ENCODE measurements around the gene PSAP.

PSAP gene

DNA sequence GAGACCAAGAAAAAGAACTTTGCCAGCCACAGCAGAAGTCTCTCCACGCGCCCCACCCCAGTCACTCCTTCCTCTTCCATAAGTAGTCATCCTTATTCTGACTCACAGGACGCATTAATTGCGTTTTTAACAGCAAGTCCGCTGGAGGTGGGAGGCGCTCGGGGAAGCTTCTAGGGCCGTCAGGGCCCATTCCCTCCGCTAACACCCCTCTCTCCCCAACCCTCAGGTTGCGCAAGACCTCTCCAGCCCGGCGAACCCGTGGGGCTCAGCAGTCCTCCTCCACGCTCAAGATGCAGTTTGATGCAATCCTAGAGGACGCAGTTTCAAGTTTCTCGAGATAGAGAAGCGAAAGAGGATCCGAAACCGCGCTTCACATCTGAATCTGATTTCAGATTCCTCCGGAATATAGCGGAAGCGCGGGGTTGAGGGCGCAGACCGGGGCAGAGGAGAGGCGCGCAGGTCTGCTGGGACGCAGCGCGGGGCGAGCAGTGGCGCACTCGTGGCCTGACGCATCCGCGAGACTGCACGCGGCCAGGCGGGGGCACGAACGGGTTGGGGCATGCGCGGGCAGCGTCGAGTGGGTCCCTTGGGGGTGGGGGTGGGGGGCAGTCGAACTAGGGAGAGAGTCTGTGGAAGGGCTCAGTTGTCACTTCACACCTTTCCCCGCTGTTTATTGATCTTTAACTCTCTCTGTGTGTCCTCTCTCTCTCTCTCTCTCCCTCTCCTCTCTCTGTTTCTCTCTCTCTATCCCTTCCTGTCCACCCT is 37.8 kb upstream of the PSAP start:
- Histone ChIP-seq H3K36me3 (ENCODE audit: control insufficient read depth in 1 of 2, insufficient read depth in 2 of 2, low read length in 2 of 2) (no peaks in the 10 kb centered on the region), H3K27me3 (ENCODE audit: insufficient read depth, low read length) (peaks cover 3% of the 10 kb centered on the region), H3K4ac (ENCODE audit: low read depth, low read length) (no peak overlapping the region), H3K4me2 (ENCODE audit: low read length) (peak overlapping the region; percentile 76), H3K14ac (ENCODE audit: low read length) (no peak overlapping the region), H2BK12ac (ENCODE audit: low read length) (peak overlapping the region; percentile 4), H3K18ac (ENCODE audit: low read length) (no peak overlapping the region), H3K4me3 (ENCODE audit: low read depth, low read length) (peak overlapping the region; percentile 22), H4K12ac (ENCODE audit: low read depth, low read length) (no peak overlapping the region), H4K91ac (ENCODE audit: low read depth, low read length) (no peak overlapping the region), H2BK120ac (ENCODE audit: insufficient read depth, low read length, poor library complexity) (no peak overlapping the region), H3K4me1 (ENCODE audit: control insufficient read depth in 1 of 2, insufficient read depth in 2 of 2, low read length in 2 of 2) (peaks cover 10 to 15% of the 10 kb centered on the region in 2 experiments), H3K9me3 (ENCODE audit: insufficient read depth, low read depth, low read length) (no peaks in the 10 kb centered on the region), H3K23ac (ENCODE audit: low read length) (no peak overlapping the region), H2AFZ (ENCODE audit: insufficient read depth, low read length, poor library complexity) (peak overlapping the region; percentile 66), H3K9ac (ENCODE audit: low read length) (no peak overlapping the region), H2BK5ac (ENCODE audit: low read depth, low read length, poor library complexity) (no peak overlapping the region), H3K27ac (ENCODE audit: low read depth, low read length) (no peak overlapping the region), H3K79me1 (ENCODE audit: low read length) (no peaks in the 10 kb centered on the region), H3K79me2 (ENCODE audit: control insufficient read depth, insufficient read depth, low read length, poor library complexity) (no peaks in the 10 kb centered on the region), H4K8ac (ENCODE audit: low read depth, low read length) (peak overlapping the region; percentile 1), H2AK5ac (ENCODE audit: low read length) (no peak overlapping the region)
- DNase-seq, result peak; percentile 70 to 78
- no CpG with 5 or more reads among the region's 48 CpGs for WGBS (ENCODE audit: extremely low coverage, insufficient coverage, insufficient read length)

- Histone ChIP-seq H3K18ac (ENCODE audit: low read length) (no peak overlapping the region), H3K4me1 (ENCODE audit: control insufficient read depth in 1 of 2, insufficient read depth in 2 of 2, low read length in 2 of 2) (peaks cover 10 to 15% of the 10 kb centered on the region in 2 experiments), H3K23ac (ENCODE audit: low read length) (no peak overlapping the region)
Observed at GRCh38 chr10:71888248-71888622, 37.2 kb upstream of the PSAP start.

DNA sequence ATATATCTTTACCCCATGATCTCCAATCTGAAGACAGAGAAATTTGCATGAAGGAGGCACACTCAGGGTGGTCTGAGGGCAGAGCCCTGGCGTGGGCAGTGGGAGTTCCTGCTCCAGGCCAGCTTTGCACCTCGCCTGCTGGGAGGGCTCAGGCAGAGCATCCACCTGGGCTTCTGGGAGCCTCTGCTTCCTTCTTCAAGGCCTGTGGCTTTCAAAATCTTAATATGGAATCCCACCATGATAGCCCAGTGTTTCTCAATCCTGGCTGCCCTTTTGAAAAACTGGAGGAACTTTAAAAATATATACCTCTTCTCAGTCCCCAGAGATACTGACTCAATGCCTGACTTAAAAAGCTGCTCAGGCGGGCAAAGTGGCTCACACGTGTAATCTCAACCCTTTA is 36.7 kb upstream of the PSAP start:
- DNase-seq, result no peak
- H2AFZ ChIP-seq (ENCODE audit: insufficient read depth, low read length, poor library complexity), result no peak overlapping the region
- H3K14ac ChIP-seq (ENCODE audit: low read length), result no peak overlapping the region
- H2BK120ac ChIP-seq (ENCODE audit: insufficient read depth, low read length, poor library complexity), result no peak overlapping the region
- no peak overlapping the region for H4K91ac ChIP-seq (ENCODE audit: low read depth, low read length)
- no peak overlapping the region for H3K18ac ChIP-seq (ENCODE audit: low read length)
- H2BK5ac ChIP-seq (ENCODE audit: low read depth, low read length, poor library complexity), result no peak overlapping the region
- no peak overlapping the region for H3K27ac ChIP-seq (ENCODE audit: low read depth, low read length)
- no CpG with 5 or more reads among the region's 4 CpGs for WGBS (ENCODE audit: extremely low coverage, insufficient coverage, insufficient read length)
- H3K9me3 ChIP-seq (ENCODE audit: insufficient read depth, low read depth, low read length), result no peaks in the 10 kb centered on the region
- no peaks in the 10 kb centered on the region for H3K79me2 ChIP-seq (ENCODE audit: control insufficient read depth, insufficient read depth, low read length, poor library complexity)
- H3K4me3 ChIP-seq (ENCODE audit: low read depth, low read length), result no peak overlapping the region
- H4K8ac ChIP-seq (ENCODE audit: low read depth, low read length), result no peak overlapping the region
- no peak overlapping the region for H4K12ac ChIP-seq (ENCODE audit: low read depth, low read length)
- H3K4ac ChIP-seq (ENCODE audit: low read depth, low read length), result no peak overlapping the region
- H3K36me3 ChIP-seq (ENCODE audit: control insufficient read depth in 1 of 2, insufficient read depth in 2 of 2, low read length in 2 of 2), result no peaks in the 10 kb centered on the region
- no peak overlapping the region for H3K9ac ChIP-seq (ENCODE audit: low read length)
- no peak overlapping the region for H3K23ac ChIP-seq (ENCODE audit: low read length)
- peaks cover 10 to 15% of the 10 kb centered on the region in 2 experiments for H3K4me1 ChIP-seq (ENCODE audit: control insufficient read depth in 1 of 2, insufficient read depth in 2 of 2, low read length in 2 of 2)
- no peaks in the 10 kb centered on the region for H3K79me1 ChIP-seq (ENCODE audit: low read length)
- no peak overlapping the region for H2AK5ac ChIP-seq (ENCODE audit: low read length)
- peaks cover 3% of the 10 kb centered on the region for H3K27me3 ChIP-seq (ENCODE audit: insufficient read depth, low read length)
- H3K4me2 ChIP-seq (ENCODE audit: low read length), result no peak overlapping the region
- no peak overlapping the region for H2BK12ac ChIP-seq (ENCODE audit: low read length)

More at GRCh38 chr10:71888248-71888622, 37.2 kb upstream of the PSAP start:
- H3K9me3 ChIP-seq (ENCODE audit: insufficient read depth, low read depth, low read length), result no peaks in the 10 kb centered on the region
- DNase-seq, result no peak
- no peaks in the 10 kb centered on the region for H3K36me3 ChIP-seq (ENCODE audit: control insufficient read depth in 1 of 2, insufficient read depth in 2 of 2, low read length in 2 of 2)
- H3K79me2 ChIP-seq (ENCODE audit: control insufficient read depth, insufficient read depth, low read length, poor library complexity), result no peaks in the 10 kb centered on the region
- no peak overlapping the region for H2AFZ ChIP-seq (ENCODE audit: insufficient read depth, low read length, poor library complexity)
- H2BK5ac ChIP-seq (ENCODE audit: low read depth, low read length, poor library complexity), result no peak overlapping the region
- no peak overlapping the region for H4K12ac ChIP-seq (ENCODE audit: low read depth, low read length)
- no peak overlapping the region for H3K4me3 ChIP-seq (ENCODE audit: low read depth, low read length)
- H4K91ac ChIP-seq (ENCODE audit: low read depth, low read length), result no peak overlapping the region
- H3K79me1 ChIP-seq (ENCODE audit: low read length), result no peaks in the 10 kb centered on the region
- no peak overlapping the region for H3K27ac ChIP-seq (ENCODE audit: low read depth, low read length)
- H3K27me3 ChIP-seq (ENCODE audit: insufficient read depth, low read length), result peaks cover 3% of the 10 kb centered on the region
- H2AK5ac ChIP-seq (ENCODE audit: low read length), result no peak overlapping the region
- H3K9ac ChIP-seq (ENCODE audit: low read length), result no peak overlapping the region
- H2BK12ac ChIP-seq (ENCODE audit: low read length), result no peak overlapping the region
- no peak overlapping the region for H3K14ac ChIP-seq (ENCODE audit: low read length)
- no peak overlapping the region for H2BK120ac ChIP-seq (ENCODE audit: insufficient read depth, low read length, poor library complexity)
- WGBS (ENCODE audit: extremely low coverage, insufficient coverage, insufficient read length), result no CpG with 5 or more reads among the region's 8 CpGs
- H4K8ac ChIP-seq (ENCODE audit: low read depth, low read length), result no peak overlapping the region
- peak overlapping the region; percentile 76 for H3K4me2 ChIP-seq (ENCODE audit: low read length)
- no peak overlapping the region for H3K4ac ChIP-seq (ENCODE audit: low read depth, low read length)

GRCh38 chr10:71882813-71883659 is 32.0 kb upstream of the PSAP start:
- no peak overlapping the region for H3K4me3 ChIP-seq (ENCODE audit: low read depth, low read length)
- H3K36me3 ChIP-seq (ENCODE audit: control insufficient read depth in 1 of 2, insufficient read depth in 2 of 2, low read length in 2 of 2), result no peaks in the 10 kb centered on the region
- no peak overlapping the region for H4K12ac ChIP-seq (ENCODE audit: low read depth, low read length)
- H2BK12ac ChIP-seq (ENCODE audit: low read length), result no peak overlapping the region
- no peaks in the 10 kb centered on the region for H3K9me3 ChIP-seq (ENCODE audit: insufficient read depth, low read depth, low read length)
- no peak overlapping the region for H2AK5ac ChIP-seq (ENCODE audit: low read length)
- WGBS (ENCODE audit: extremely low coverage, insufficient coverage, insufficient read length), result no CpG with 5 or more reads among the region's 10 CpGs
- no peak overlapping the region for H3K14ac ChIP-seq (ENCODE audit: low read length)
- no peak for DNase-seq
- no peak overlapping the region for H4K8ac ChIP-seq (ENCODE audit: low read depth, low read length)
- H3K9ac ChIP-seq (ENCODE audit: low read length), result no peak overlapping the region
- H2BK5ac ChIP-seq (ENCODE audit: low read depth, low read length, poor library complexity), result no peak overlapping the region
- H3K27ac ChIP-seq (ENCODE audit: low read depth, low read length), result no peak overlapping the region
- H3K23ac ChIP-seq (ENCODE audit: low read length), result no peak overlapping the region
- no peak overlapping the region for H4K91ac ChIP-seq (ENCODE audit: low read depth, low read length)
- peaks cover 2% of the 10 kb centered on the region for H3K27me3 ChIP-seq (ENCODE audit: insufficient read depth, low read length)
- no peak overlapping the region for H3K4ac ChIP-seq (ENCODE audit: low read depth, low read length)
- H3K79me1 ChIP-seq (ENCODE audit: low read length), result no peaks in the 10 kb centered on the region
- H2AFZ ChIP-seq (ENCODE audit: insufficient read depth, low read length, poor library complexity), result no peak overlapping the region
- H3K4me2 ChIP-seq (ENCODE audit: low read length), result no peak overlapping the region
- H3K79me2 ChIP-seq (ENCODE audit: control insufficient read depth, insufficient read depth, low read length, poor library complexity), result no peaks in the 10 kb centered on the region
- H2BK120ac ChIP-seq (ENCODE audit: insufficient read depth, low read length, poor library complexity), result no peak overlapping the region
- H3K18ac ChIP-seq (ENCODE audit: low read length), result no peak overlapping the region
- peaks cover 2 to 3% of the 10 kb centered on the region in 2 experiments for H3K4me1 ChIP-seq (ENCODE audit: control insufficient read depth in 1 of 2, insufficient read depth in 2 of 2, low read length in 2 of 2)
